ENCODE results near the gene SPNS2.
"Not testable (repeated sequence)": the region's sequence is repeated elsewhere in the genome, so short reads cannot be mapped to it uniquely, and the experiment has no call there.

Gene SPNS2

DNA sequence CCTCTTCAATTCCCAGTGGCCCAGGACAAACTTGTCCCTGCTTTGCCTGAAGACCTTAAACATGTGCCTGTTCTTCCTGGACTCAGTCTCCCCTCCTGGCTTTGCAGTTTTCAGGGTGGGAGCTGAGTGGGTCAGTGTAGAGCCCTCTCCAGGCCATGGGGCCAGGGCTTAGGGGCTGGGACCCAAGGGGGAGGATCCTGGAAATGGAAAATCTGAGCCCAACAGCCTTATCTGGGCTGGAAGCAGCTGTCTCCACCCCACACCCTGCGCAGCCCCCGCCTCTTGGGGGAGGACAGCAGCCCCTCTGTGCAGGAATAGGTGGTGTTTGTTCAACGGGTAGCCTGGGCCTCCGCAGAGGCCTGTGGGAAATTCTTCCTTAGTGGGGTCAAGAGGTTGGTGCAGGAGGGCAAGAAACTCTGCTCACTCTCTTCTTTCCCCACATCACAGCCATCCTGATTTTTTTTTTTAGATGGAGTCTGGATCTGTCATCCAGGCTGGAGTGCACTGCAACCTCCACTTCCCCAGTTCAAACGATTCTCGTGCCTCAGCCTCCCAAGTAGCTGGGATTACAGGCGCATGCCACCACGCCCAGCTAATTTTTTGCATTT, 78.8 kb downstream of the SPNS2 start:
- Histone ChIP-seq H3K79me2 (ENCODE audit: insufficient read depth, low read length) (no peaks in the 10 kb centered on the region), H3K4me3 (ENCODE audit: low read length, poor library complexity, severe bottlenecking) (no peak overlapping the region), H3K9ac (ENCODE audit: low read depth, low read length, poor library complexity, severe bottlenecking) (no peak overlapping the region), H3K9me2 (replicated peaks; ENCODE audit: low read depth, low read length) (no peaks in the 10 kb centered on the region), H3K27me3 (ENCODE audit: insufficient read depth, low read length, poor library complexity, severe bottlenecking) (no peaks in the 10 kb centered on the region), H2AFZ (ENCODE audit: low read length) (no peak overlapping the region), H3K9me3 (ENCODE audit: insufficient read depth, low read depth, low read length) (no peaks in the 10 kb centered on the region), H3F3A (ENCODE audit: low read depth) (no peaks in the 10 kb centered on the region), H4K20me1 (ENCODE audit: insufficient read depth, low read length, poor library complexity, severe bottlenecking) (no peaks in the 10 kb centered on the region), H3K4me2 (ENCODE audit: low read depth, low read length, poor library complexity, severe bottlenecking) (no peak overlapping the region), H3K36me3 (ENCODE audit: insufficient read depth, low read length) (no peaks in the 10 kb centered on the region), H3K4me1 (ENCODE audit: insufficient read depth, low read length, poor library complexity, severe bottlenecking) (no peaks in the 10 kb centered on the region)
- TF ChIP-seq, protein P1, sequence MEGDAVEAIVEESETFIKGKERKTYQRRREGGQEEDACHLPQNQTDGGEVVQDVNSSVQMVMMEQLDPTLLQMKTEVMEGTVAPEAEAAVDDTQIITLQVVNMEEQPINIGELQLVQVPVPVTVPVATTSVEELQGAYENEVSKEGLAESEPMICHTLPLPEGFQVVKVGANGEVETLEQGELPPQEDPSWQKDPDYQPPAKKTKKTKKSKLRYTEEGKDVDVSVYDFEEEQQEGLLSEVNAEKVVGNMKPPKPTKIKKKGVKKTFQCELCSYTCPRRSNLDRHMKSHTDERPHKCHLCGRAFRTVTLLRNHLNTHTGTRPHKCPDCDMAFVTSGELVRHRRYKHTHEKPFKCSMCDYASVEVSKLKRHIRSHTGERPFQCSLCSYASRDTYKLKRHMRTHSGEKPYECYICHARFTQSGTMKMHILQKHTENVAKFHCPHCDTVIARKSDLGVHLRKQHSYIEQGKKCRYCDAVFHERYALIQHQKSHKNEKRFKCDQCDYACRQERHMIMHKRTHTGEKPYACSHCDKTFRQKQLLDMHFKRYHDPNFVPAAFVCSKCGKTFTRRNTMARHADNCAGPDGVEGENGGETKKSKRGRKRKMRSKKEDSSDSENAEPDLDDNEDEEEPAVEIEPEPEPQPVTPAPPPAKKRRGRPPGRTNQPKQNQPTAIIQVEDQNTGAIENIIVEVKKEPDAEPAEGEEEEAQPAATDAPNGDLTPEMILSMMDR (conservative IDR thresholded peaks at IDR 0.05; ENCODE audit: low read length), result no peak
- TF ChIP-seq EZH2phosphoT487 (IDR thresholded peaks at IDR 0.05; ENCODE audit: borderline replicate concordance), result no peak

DNA sequence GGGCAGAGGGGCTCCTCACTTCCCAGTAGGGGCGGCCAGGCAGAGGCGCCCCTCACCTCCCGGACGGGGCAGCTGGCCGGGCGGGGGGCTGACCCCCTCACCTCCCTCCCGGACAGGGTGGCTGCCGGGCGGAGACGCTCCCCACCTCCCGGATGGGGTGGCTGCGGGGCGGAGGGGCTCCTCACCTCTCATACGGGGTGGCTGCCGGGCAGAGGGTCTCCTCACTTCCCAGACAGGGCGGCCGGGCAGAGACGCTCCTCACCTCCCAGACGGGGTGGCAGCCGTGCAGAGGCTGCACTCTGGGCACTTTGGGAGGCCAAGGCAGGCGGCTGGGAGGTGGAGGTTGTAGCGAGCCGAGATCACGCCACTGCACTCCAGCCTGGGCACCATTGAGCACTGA, 79.7 kb downstream of the SPNS2 start:
- not testable (repeated sequence) for H3K4me3 ChIP-seq (ENCODE audit: low read length, poor library complexity, severe bottlenecking); H3K4me2 ChIP-seq (ENCODE audit: low read depth, low read length, poor library complexity, severe bottlenecking); H3K27me3 ChIP-seq (ENCODE audit: insufficient read depth, low read length, poor library complexity, severe bottlenecking); H3K9ac ChIP-seq (ENCODE audit: low read depth, low read length, poor library complexity, severe bottlenecking); H4K20me1 ChIP-seq (ENCODE audit: insufficient read depth, low read length, poor library complexity, severe bottlenecking); H3K9me3 ChIP-seq (ENCODE audit: insufficient read depth, low read depth, low read length); H3F3A ChIP-seq (ENCODE audit: low read depth); H3K9me2 ChIP-seq (replicated peaks; ENCODE audit: low read depth, low read length); H2AFZ ChIP-seq (ENCODE audit: low read length); H3K4me1 ChIP-seq (ENCODE audit: insufficient read depth, low read length, poor library complexity, severe bottlenecking); H3K79me2 ChIP-seq (ENCODE audit: insufficient read depth, low read length); H3K36me3 ChIP-seq (ENCODE audit: insufficient read depth, low read length)

DNA sequence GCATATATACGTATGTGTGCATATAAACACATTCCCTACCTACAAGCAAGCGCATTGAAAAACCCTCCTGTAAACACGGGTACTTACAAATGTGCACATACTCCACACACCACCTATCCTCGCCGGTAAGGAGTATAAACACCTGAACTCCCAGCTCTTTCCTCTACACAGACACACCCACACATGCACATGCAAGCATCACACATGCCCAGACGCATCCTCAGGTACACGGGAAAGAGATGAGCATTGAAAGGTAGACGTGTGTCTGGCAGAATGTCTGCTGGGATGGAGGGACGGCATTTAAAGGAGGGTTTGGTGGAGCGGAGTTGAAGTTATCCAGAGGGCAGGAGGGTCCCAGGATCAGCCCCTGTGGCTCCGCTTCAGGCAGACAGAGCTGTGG, 81.0 kb downstream of the SPNS2 start:
- H3K9me2 ChIP-seq (replicated peaks; ENCODE audit: low read depth, low read length), result no peaks in the 10 kb centered on the region
- H3F3A ChIP-seq (ENCODE audit: low read depth), result no peaks in the 10 kb centered on the region
- H3K4me2 ChIP-seq (ENCODE audit: low read depth, low read length, poor library complexity, severe bottlenecking), result no peak overlapping the region
- TF ChIP-seq EZH2phosphoT487 (IDR thresholded peaks at IDR 0.05; ENCODE audit: borderline replicate concordance), result no peak
- TF ChIP-seq, protein P1 (conservative IDR thresholded peaks at IDR 0.05; ENCODE audit: low read length), result no peak
- no peak overlapping the region for H2AFZ ChIP-seq (ENCODE audit: low read length)
- no peaks in the 10 kb centered on the region for H4K20me1 ChIP-seq (ENCODE audit: insufficient read depth, low read length, poor library complexity, severe bottlenecking)
- no peaks in the 10 kb centered on the region for H3K9me3 ChIP-seq (ENCODE audit: insufficient read depth, low read depth, low read length)
- H3K79me2 ChIP-seq (ENCODE audit: insufficient read depth, low read length), result no peaks in the 10 kb centered on the region
- no peaks in the 10 kb centered on the region for H3K4me1 ChIP-seq (ENCODE audit: insufficient read depth, low read length, poor library complexity, severe bottlenecking)
- no peaks in the 10 kb centered on the region for H3K27me3 ChIP-seq (ENCODE audit: insufficient read depth, low read length, poor library complexity, severe bottlenecking)
- no peak overlapping the region for H3K9ac ChIP-seq (ENCODE audit: low read depth, low read length, poor library complexity, severe bottlenecking)
- H3K36me3 ChIP-seq (ENCODE audit: insufficient read depth, low read length), result no peaks in the 10 kb centered on the region
- H3K4me3 ChIP-seq (ENCODE audit: low read length, poor library complexity, severe bottlenecking), result no peak overlapping the region

DNA sequence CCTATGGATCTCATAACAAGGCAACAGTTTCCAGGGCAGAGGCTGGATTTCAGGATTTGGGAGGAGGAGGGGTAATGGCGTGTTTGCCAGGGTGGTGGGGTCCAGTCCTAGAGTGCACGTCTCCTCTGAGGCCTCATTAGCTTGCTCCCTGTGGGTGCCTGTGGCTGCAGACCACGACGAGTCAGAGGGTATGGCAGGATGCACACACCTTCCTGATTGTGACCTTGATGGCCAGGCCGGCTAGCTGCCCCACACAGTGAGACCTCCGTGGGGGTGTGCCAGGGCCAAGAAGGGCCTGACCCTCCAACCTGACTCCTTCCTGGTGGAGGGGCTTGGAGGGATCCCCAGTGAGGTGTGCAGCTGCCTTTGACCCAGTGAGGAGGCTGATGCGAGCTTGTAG, 81.6 kb downstream of the SPNS2 start:
- no peaks in the 10 kb centered on the region for H3K36me3 ChIP-seq (ENCODE audit: insufficient read depth, low read length)
- no peaks in the 10 kb centered on the region for H4K20me1 ChIP-seq (ENCODE audit: insufficient read depth, low read length, poor library complexity, severe bottlenecking)
- no peaks in the 10 kb centered on the region for H3K27me3 ChIP-seq (ENCODE audit: insufficient read depth, low read length, poor library complexity, severe bottlenecking)
- H3K4me1 ChIP-seq (ENCODE audit: insufficient read depth, low read length, poor library complexity, severe bottlenecking), result no peaks in the 10 kb centered on the region
- H3F3A ChIP-seq (ENCODE audit: low read depth), result no peaks in the 10 kb centered on the region
- TF ChIP-seq, protein P1 (conservative IDR thresholded peaks at IDR 0.05; ENCODE audit: low read length), result no peak
- TF ChIP-seq EZH2phosphoT487 (IDR thresholded peaks at IDR 0.05; ENCODE audit: borderline replicate concordance), result no peak
- no peaks in the 10 kb centered on the region for H3K79me2 ChIP-seq (ENCODE audit: insufficient read depth, low read length)
- no peak overlapping the region for H3K4me3 ChIP-seq (ENCODE audit: low read length, poor library complexity, severe bottlenecking)
- no peak overlapping the region for H2AFZ ChIP-seq (ENCODE audit: low read length)
- no peak overlapping the region for H3K9ac ChIP-seq (ENCODE audit: low read depth, low read length, poor library complexity, severe bottlenecking)
- no peaks in the 10 kb centered on the region for H3K9me3 ChIP-seq (ENCODE audit: insufficient read depth, low read depth, low read length)
- no peak overlapping the region for H3K4me2 ChIP-seq (ENCODE audit: low read depth, low read length, poor library complexity, severe bottlenecking)
- no peaks in the 10 kb centered on the region for H3K9me2 ChIP-seq (replicated peaks; ENCODE audit: low read depth, low read length)
